Fibroblast of skin of abdomen (primary cell): ENCODE measurements around the gene CAMK1D. TPM values are rescaled to one million over a fixed set of nuclear protein-coding genes. Genes with fewer than 3 reads are reported as not detected.
"Not testable (repeated sequence)": the region's sequence is repeated elsewhere in the genome, so short reads cannot be mapped to it uniquely, and the experiment has no call there.

Experiments used
- DNase-seq: peaks from one replicate; pipeline ENCODE4 v3.0.0-alpha.2; 2013
- polyA plus RNA-seq, 2 experiments: library from polyadenylated mRNA; unstranded; fragments of 120-200 nt; gene quantifications; one replicate each; pipeline ENCODE4 v1.2.1, GENCODE V29; 2013; ENCODE audit not compliant: insufficient read length in 2 of 2

Gene CAMK1D
- polyA plus RNA-seq (2013, experiment 1 of 2; ENCODE audit: insufficient read length) = 4.9 TPM
- polyA plus RNA-seq (2013, experiment 2 of 2; ENCODE audit: insufficient read length) = 4.3 TPM

- peak; percentile 72 for DNase-seq
These were observed at the start of gene CAMK1D for GRCh38 chr10:12348870-12349628. Gene CAMK1D, plus strand, starts transcription at chr10:12349547.

DNA sequence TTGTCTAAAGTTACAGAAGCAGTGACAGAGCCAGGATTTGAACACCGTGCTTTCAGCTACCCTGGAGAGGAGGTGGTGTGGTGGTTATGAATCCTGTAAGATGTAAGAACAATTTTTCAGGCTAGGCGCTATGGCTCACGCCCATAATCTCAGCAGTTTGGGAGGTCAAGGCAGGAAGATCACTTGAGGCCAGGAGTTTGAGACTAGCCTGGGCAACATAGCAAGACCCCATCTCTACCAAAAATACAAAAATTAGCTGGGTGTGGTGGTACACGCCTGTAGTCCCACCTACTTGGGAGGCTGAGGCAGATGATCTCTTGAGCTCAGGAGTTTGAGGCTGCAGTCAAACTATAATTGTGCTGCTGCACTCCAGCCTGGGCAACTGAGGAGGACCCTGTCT is 48.3 kb upstream of the CAMK1D start:
- not testable (repeated sequence) for DNase-seq

DNA sequence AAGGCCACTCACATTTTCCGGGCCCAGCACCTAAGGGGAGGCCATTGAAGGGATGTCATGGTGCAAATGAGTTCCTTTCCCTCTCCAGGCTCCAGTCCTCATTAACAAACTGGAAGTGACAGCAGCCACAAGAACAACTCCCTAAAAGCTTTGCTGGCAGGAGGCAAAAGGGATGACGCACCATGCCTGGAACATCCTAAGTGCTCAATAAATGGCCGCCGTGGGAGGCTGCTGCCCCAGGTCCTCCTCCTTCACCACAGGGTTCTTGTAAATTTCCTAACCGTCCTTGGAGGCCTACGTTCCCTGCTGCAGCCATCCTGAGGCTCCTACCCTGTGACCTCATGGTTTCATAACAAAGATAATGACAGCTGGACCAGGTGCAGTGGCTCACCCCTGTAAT is 41.3 kb upstream of the CAMK1D start:
- no peak for DNase-seq

GRCh38 chr10:12308736-12309375 is 40.5 kb upstream of the CAMK1D start:
- DNase-seq = no peak

DNA sequence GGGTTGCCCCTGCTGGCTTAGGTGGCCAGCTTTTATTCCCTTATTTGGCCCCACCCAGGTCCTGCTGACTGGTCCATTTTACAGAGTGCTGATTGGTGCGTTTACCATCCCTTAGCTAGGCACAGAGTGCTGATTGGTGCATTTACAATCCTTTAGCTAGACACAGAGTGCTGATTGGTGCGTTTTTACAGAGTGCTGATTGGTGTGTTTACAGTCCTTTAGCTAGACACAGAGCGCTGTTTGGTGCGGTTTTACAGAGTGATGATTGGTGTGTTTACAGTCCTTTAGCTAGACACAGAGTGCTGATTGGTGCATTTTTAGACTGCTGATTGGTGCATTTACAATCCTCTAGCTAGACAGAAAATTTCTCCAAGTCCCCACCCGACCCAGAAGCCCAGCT is 39.6 kb upstream of the CAMK1D start:
- DNase-seq = not testable (repeated sequence)

- DNase-seq = no peak
These were observed 34.5 kb upstream of the CAMK1D start for GRCh38 chr10:12314836-12315235.

- DNase-seq = no peak
These were observed 30.3 kb upstream of the CAMK1D start for GRCh38 chr10:12319076-12319475.

GRCh38 chr10:12320892-12321291 is 28.5 kb upstream of the CAMK1D start:
- no peak for DNase-seq

GRCh38 chr10:12321641-12322040 is 27.7 kb upstream of the CAMK1D start:
- no peak for DNase-seq

DNA sequence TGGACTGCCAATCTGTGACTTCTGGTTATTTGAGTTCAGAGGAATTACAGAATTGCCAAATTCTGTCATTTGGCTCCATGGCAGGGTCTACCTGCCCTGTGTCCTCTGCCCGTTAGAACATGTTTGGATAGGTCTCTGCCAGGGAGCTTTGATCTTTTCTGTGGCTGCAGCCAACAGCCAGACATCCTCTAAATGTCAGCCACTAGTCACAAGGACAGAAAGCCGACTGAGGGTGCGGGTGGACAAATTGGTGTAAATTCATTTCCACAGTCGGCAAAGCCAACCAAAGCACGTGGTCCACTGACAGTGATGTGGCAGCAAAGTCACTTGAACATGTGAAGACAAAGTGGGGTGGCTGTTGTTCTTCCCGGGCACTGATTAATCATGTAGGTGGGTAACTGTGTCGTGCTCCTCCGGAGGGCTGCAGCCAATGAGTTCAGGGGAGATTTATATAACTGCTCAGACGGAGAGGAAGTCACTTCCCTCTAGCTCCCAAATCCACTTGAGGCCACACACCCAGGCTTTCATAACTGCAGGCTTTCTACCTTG is 26.7 kb upstream of the CAMK1D start:
- DNase-seq = no peak

DNA sequence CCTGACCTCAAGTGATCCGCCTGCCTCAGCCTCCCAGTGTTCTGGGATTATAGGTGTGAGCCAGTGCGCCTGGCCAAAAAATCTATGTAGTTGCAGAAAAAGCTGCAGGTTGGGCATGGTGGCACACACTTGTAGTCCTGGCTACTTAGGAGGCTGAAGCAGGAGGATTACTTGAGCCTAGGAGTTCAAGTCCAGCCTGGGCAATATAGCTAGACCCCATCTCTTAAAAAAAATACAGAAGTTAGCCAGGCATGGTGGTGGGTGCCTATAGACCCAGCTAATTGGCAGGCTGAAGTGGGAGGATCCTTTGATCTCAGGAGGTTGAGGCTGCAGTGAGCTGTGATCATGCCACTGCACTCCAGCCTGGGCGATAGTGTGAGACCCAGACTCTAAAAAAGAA is 24.8 kb upstream of the CAMK1D start:
- DNase-seq = no peak

DNA sequence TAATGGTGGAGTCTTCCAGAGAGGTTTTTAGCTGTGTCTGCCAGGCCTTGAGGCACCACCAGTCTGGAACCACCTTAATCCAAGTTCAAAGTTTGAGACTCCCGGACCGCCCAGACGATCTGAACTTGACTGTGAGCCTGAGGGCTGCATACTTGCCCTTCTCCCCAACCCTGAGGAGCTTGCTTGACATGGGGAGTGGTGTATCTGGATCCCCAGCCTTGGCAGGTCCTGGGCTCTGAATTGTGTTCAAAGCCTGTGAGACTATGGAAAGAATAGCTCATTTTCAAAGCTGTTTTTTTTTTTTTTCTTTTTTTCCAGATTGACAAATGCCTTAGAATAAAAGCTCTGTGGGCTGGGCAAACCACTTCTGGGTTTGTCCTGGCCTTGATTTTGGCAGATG is 22.3 kb upstream of the CAMK1D start:
- DNase-seq = no peak

DNA sequence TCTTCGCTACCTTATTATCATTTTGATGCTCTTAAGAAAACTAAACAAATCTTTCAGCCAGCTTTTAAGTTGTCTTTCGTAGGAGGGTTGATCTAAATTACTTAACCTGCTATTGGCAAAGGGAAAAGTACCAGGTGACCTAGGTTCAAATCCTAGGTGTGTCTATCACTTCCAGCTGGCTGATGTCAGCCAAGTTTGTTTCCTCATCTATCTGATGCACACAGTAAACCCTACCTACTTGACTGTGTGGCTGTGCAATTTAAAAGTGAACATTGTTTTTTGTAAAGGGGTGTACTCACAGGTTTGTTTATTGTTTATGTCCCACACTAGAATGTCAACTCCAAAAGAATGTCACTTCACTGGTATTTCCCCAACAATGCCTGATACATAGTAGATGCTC is 21.9 kb upstream of the CAMK1D start:
- no peak for DNase-seq

DNA sequence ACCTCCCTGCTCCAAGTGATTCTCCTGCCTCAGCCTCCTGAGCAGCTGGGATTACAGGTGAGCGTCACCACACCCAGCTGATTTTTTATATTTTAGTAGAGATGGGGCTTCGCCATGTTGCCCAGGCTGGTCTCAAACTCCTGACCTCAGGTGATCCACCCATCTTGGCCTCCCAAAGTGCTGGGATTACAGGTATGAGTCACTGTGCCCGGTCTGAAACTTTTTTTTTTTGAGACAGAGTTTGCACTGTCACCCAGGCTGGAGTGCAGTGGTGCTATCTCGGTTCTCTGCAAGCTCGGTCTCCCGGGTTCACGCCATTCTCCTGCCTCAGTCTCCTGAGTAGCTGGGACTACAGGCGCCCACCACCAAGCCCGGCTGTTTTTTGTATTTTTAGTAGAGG is 21.0 kb upstream of the CAMK1D start:
- DNase-seq = not testable (repeated sequence)

DNA sequence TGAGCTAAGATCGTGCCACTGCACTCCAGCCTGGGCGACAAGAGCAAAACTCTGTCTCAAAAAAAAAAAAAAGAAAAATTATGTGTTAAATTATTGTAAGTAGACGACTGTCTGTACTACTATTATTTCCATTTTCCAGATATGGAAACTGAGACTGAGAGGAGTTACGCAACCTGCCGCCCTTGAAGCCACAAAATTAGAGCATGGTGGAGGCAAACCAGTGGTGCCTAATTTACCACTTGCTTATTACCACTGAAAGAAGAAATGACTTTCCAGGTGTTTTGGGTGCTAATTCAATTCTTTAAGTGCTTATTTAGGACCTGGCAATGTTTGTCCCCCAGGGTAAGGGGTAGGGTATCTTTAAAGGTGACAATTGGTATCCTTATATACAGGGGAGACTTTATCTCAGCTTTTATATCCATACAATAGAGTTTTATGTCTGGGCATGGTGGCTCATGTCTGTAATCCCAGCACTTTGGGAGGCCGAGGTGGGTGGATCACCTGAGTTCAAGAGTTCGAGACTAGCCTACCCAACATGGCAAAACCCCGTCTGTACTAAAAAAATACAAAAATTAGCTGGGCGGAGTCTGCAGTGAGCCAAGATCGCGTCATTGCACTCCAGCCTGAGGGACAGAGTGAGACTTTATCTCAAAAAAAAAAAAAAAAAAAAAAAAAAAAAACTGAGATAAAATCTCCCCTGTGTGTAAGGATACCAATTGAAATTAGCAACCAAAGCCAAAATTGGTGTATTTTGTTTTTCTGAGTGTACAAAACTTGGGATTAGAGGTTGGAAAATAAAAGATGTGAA is 16.6 kb upstream of the CAMK1D start:
- no peak for DNase-seq

- DNase-seq = peak; percentile 98
These were observed 15.8 kb upstream of the CAMK1D start for GRCh38 chr10:12333380-12334185.

DNA sequence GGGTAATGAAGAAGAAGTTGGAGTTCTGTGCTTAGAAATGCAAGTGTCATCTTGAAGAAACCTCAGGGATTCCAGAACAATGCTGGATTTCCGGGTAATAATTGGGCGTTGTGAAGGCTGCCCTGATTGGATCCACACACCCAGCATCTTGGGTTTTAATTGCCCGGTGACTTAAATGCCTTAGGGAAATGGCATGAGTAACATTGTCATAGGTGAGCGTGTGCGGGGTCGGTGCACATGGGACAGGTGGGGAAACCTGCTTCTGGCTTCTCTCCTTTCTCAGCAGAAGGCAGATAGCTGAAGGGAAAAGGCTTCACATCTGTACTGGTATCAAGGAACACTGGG is 15.2 kb upstream of the CAMK1D start:
- DNase-seq = no peak

DNA sequence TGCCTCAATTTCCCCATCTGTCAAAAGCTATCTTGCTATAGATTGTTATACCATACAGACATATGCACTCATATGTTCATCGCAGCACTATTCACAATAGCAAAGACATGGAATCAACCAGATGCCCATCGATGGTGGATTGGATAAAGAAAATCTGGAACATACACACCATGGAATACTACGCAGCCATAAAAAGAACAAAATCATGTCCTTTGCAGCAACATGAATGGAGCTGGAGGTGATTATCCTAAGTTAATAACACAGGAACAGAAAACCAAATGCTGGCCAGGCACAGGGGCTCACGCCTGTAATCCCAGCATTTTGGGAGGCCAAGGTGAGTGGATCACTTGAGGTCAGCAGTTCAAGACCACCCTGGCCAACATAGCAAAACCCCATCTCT is 14.2 kb upstream of the CAMK1D start:
- not testable (repeated sequence) for DNase-seq

- peak; percentile 66 for DNase-seq
These were observed 11.6 kb upstream of the CAMK1D start for GRCh38 chr10:12337453-12338372.

DNA sequence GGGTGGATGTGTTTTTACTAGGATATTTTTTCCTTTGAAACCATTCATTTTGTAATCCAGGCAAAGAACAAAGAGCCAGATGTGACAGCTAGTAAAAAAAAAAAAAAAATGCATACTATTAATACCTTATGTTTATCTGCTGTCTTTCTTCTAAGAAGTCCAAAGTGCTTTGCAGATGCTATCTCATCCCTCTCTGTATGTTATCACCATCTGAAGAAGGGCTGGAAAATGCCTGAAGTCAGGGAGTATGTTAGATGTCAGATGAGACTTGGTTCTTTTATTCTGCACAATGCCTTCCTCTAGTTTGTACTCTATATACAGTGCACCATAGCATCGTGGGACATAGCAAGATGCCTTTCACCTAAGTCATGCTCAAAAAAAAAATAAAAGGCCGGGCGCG is 10.4 kb upstream of the CAMK1D start:
- DNase-seq = no peak

GRCh38 chr10:12340371-12340770 is 9.0 kb upstream of the CAMK1D start:
- no peak for DNase-seq
